Skeletal muscle cell (primary cell): ENCODE results near the gene QSOX2.

Source experiments
- DNase-seq: peaks from one replicate; pipeline ENCODE4 v3.0.0-alpha.2; 2010; ENCODE audit warnings: low read depth
- H3K4me3 ChIP-seq: 2 replicates; pipeline ENCODE4 v1.5.1; 2011; ENCODE audit warnings: low read depth, mild to moderate bottlenecking, control low read depth, low read length, moderate library complexity

QSOX2 gene

GRCh38 chr9:136169495-136169894 lies 76.1 kb downstream of the QSOX2 start:
- DNase-seq = no peak
- H3K4me3 ChIP-seq = no peak overlapping the region

- H3K4me3 ChIP-seq = no peak overlapping the region
- DNase-seq = no peak
Measured at GRCh38 chr9:136163248-136163850, 82.3 kb downstream of the QSOX2 start.

- no peak overlapping the region for H3K4me3 ChIP-seq
- no peak for DNase-seq
Measured at GRCh38 chr9:136160995-136161610, 84.5 kb downstream of the QSOX2 start.

- H3K4me3 ChIP-seq = no peak overlapping the region
- no peak for DNase-seq
Measured at GRCh38 chr9:136160381-136160841, 85.2 kb downstream of the QSOX2 start.

- DNase-seq = no peak
- no peak overlapping the region for H3K4me3 ChIP-seq
Measured at GRCh38 chr9:136159851-136160250, 85.8 kb downstream of the QSOX2 start.

- H3K4me3 ChIP-seq = no peak overlapping the region
- DNase-seq = no peak
Measured at GRCh38 chr9:136157477-136158265, 87.9 kb downstream of the QSOX2 start.
